Fibroblast of lung (primary cell): Measurements from ENCODE around the gene CARMIL1.

Experiments
- EZH2 ChIP-seq: IDR thresholded peaks from 2 replicates; pipeline ENCODE4 v1.5.1; 2012; ENCODE audit warnings: low read length, control low read depth, mild to moderate bottlenecking; ENCODE audit errors: missing control alignments
- TF ChIP-seq, protein P1 (sequence below), 2 donors: IDR thresholded peaks in 1 of 2; conservative IDR thresholded peaks in 1 of 2; 1 replicate in 1 of 2; 2 replicates in 1 of 2; pipeline ENCODE4 v1.5.1; 2011 to 2012; ENCODE audit warnings: low read length in 2 of 2, control low read depth in 1 of 2, inconsistent platforms in 1 of 2, low read depth in 1 of 2, mild to moderate bottlenecking in 1 of 2

DNA sequence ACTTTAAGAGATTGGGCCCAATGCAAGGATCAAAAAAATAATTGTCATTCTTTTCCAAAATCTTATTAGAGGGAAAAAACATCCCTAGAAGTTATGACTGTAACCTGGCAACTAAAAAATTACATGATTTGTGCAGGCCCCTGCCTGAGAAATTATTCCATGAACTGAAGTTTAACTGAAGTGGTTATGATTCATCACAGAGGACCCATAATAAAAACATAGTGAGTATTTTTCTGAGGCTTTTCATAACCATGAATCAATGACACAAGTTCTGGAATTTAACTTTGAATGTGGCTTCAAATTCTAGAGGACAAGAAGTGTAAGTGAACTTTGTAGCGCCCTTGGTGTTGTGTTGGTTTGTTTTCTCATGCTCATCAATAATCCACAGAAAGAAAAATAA, 31.1 kb upstream of the CARMIL1 start:
- TF ChIP-seq, protein P1, sequence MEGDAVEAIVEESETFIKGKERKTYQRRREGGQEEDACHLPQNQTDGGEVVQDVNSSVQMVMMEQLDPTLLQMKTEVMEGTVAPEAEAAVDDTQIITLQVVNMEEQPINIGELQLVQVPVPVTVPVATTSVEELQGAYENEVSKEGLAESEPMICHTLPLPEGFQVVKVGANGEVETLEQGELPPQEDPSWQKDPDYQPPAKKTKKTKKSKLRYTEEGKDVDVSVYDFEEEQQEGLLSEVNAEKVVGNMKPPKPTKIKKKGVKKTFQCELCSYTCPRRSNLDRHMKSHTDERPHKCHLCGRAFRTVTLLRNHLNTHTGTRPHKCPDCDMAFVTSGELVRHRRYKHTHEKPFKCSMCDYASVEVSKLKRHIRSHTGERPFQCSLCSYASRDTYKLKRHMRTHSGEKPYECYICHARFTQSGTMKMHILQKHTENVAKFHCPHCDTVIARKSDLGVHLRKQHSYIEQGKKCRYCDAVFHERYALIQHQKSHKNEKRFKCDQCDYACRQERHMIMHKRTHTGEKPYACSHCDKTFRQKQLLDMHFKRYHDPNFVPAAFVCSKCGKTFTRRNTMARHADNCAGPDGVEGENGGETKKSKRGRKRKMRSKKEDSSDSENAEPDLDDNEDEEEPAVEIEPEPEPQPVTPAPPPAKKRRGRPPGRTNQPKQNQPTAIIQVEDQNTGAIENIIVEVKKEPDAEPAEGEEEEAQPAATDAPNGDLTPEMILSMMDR (conservative IDR thresholded peaks at IDR 0.05 in 1 of 2, IDR thresholded peaks at IDR 0.05 in 1 of 2; ENCODE audit: low read depth in 1 of 2, low read length in 2 of 2): no peak
- no peak for TF ChIP-seq EZH2
